A549 (cell line): Measurements from ENCODE around the gene WNT7B. TPM values are rescaled to one million over a fixed set of nuclear protein-coding genes. Genes with fewer than 3 reads are reported as not detected.

Experiments
- ATAC-seq, 2 experiments: fragments of 200-7000 bp in 1 of 2; fragments of >200 bp in 1 of 2; cut with Nextera tagmentation in 1 of 2; cut with Tn5 transposase in 1 of 2; 3 replicates each; pipeline versions ENCODE4 v1.8.0 to v1.9.1; 2018 to 2020; ENCODE audit warnings: mild to moderate bottlenecking in 1 of 2, moderate library complexity in 1 of 2
- CTCF ChIA-PET: fragments of 300-600 bp; sonication (Branson Sonifier 250); formaldehyde crosslinking; extraction: SDS; loops from one replicate; lab custom pipeline; 2021; ENCODE audit warnings: antibody characterized with exemption, inconsistent platforms; lab: Yijun Ruan, JAX
- POLR2A ChIA-PET: fragments of 350-600 bp; formaldehyde crosslinking; extraction: SDS; loops from one replicate; lab custom pipeline; 2021; ENCODE audit warnings: antibody characterized with exemption, inconsistent platforms; lab: Yijun Ruan, JAX
- DNase-seq, 2 experiments: peaks; one replicate each; pipeline versions ENCODE4 v3.0.0 to v3.0.0-alpha.2; 2011 to 2016; ENCODE audit warnings: low read depth in 1 of 2, low spot score in 1 of 2
- FAIRE-seq: peaks from 2 replicates; lab custom pipeline; 2011; peaks lifted over from hg19 to GRCh38; lab: Jason Lieb, UNC
- H3K27ac ChIP-seq, 2 experiments: fragments of >200 bp; sonication (Bioruptor Twin); formaldehyde crosslinking; 3 replicates each; pipeline ENCODE4 v1.5.1; 2016 to 2017
- H3K4me1 ChIP-seq: fragments of >200 bp; sonication (Bioruptor Twin); formaldehyde crosslinking; 3 replicates; pipeline ENCODE4 v1.6.1; 2016
- H3K4me2 ChIP-seq: fragments of >200 bp; sonication (Bioruptor Twin); formaldehyde crosslinking; 3 replicates; pipeline ENCODE4 v1.6.1; 2016
- H3K4me3 ChIP-seq: fragments of >200 bp; sonication (Bioruptor Twin); formaldehyde crosslinking; 3 replicates; pipeline ENCODE4 v1.5.1; 2016
- H3K9me3 ChIP-seq: fragments of >200 bp; sonication (Bioruptor Twin); formaldehyde crosslinking; 3 replicates; pipeline ENCODE4 v1.6.1; 2016
- BCL3 ChIP-seq: fragments of >200 bp; sonication (Bioruptor Twin); formaldehyde crosslinking; IDR thresholded peaks from 3 replicates; pipeline ENCODE4 v1.6.1; 2016
- CBX8 ChIP-seq: fragments of 200-600 bp; sonication (generic); IDR thresholded peaks from 2 replicates; pipeline ENCODE4 v1.6.1; 2016
- CHD4 ChIP-seq: fragments of 200-600 bp; sonication (generic); IDR thresholded peaks from 2 replicates; pipeline ENCODE4 v1.6.1; 2016; ENCODE audit warnings: antibody characterized with exemption, mild to moderate bottlenecking, borderline replicate concordance
- EHMT2 ChIP-seq: fragments of 200-600 bp; sonication (generic); IDR thresholded peaks from 2 replicates; pipeline ENCODE4 v1.6.1; 2016; ENCODE audit warnings: antibody characterized with exemption, low read depth, mild to moderate bottlenecking, moderate library complexity
- ELK1 ChIP-seq: fragments of 150-350 bp; IDR thresholded peaks from 2 replicates; pipeline ENCODE4 v1.6.1; 2014; ENCODE audit warnings: low read depth, mild to moderate bottlenecking, low read length
- EP300 ChIP-seq, 2 experiments: fragments of >200 bp; sonication (Bioruptor Twin); formaldehyde crosslinking; IDR thresholded peaks; 2 replicates in 1 of 2; 3 replicates in 1 of 2; pipeline ENCODE4 v1.6.1; 2016 to 2017
- ESRRA ChIP-seq: fragments of 150-350 bp; IDR thresholded peaks from 2 replicates; pipeline ENCODE4 v1.6.1; 2014; ENCODE audit warnings: mild to moderate bottlenecking, low read length, borderline replicate concordance
- FOXS1 ChIP-seq: fragments of 250-450 bp; sonication (Bioruptor Pico); IDR thresholded peaks from 2 replicates; pipeline ENCODE4 v1.5.0; 2020; ENCODE audit warnings: mild to moderate bottlenecking, moderate library complexity
- HES2 ChIP-seq: fragments of >200 bp; sonication (Bioruptor Twin); formaldehyde crosslinking; IDR thresholded peaks from 2 replicates; pipeline ENCODE4 v1.6.1; 2016
- HOXA7 ChIP-seq: fragments of 250-450 bp; sonication (Bioruptor Pico); IDR thresholded peaks from 2 replicates; pipeline ENCODE4 v1.5.0; 2020; ENCODE audit warnings: mild to moderate bottlenecking, moderate library complexity
- HOXB13 ChIP-seq: fragments of 250-450 bp; sonication (Bioruptor Pico); IDR thresholded peaks from 2 replicates; pipeline ENCODE4 v1.5.0; 2020; ENCODE audit warnings: low read depth, mild to moderate bottlenecking, moderate library complexity
- JUNB ChIP-seq: fragments of >200 bp; sonication (Bioruptor Twin); formaldehyde crosslinking; IDR thresholded peaks from 2 replicates; pipeline ENCODE4 v1.6.1; 2016
- KDM5A ChIP-seq: fragments of 200-600 bp; sonication (generic); IDR thresholded peaks from 2 replicates; pipeline ENCODE4 v1.6.1; 2016; ENCODE audit warnings: antibody characterized with exemption, mild to moderate bottlenecking
- MAFK ChIP-seq: fragments of 450-650 bp; IDR thresholded peaks from 2 replicates; pipeline ENCODE4 v1.6.1; 2014; ENCODE audit not compliant: partially characterized antibody
- MAZ ChIP-seq: fragments of 150-350 bp; IDR thresholded peaks from 2 replicates; pipeline ENCODE4 v1.6.1; 2014; ENCODE audit warnings: antibody characterized with exemption, low read depth, low read length, borderline replicate concordance
- NR3C1 ChIP-seq: fragments of >200 bp; sonication (Bioruptor Twin); formaldehyde crosslinking; IDR thresholded peaks from 3 replicates; pipeline ENCODE4 v1.6.1; 2017
- RAD21 ChIP-seq, 2 experiments: fragments of >200 bp in 1 of 2; sonication (Bioruptor Twin) in 1 of 2; formaldehyde crosslinking in 1 of 2; IDR thresholded peaks in 1 of 2; conservative IDR thresholded peaks in 1 of 2; 2 replicates in 1 of 2; 3 replicates in 1 of 2; pipeline ENCODE4 v1.6.1; 2012 to 2018; ENCODE audit warnings: inconsistent platforms in 1 of 2
- RCOR1 ChIP-seq: fragments of 150-350 bp; IDR thresholded peaks from 2 replicates; pipeline ENCODE4 v1.6.1; 2014; ENCODE audit warnings: antibody characterized with exemption, low read length, low read depth
- TP53 ChIP-seq: fragments of 250-450 bp; sonication (Bioruptor Pico); IDR thresholded peaks from 2 replicates; pipeline ENCODE4 v1.5.0; 2021; ENCODE audit warnings: mild to moderate bottlenecking, moderate library complexity
- ZFP36 ChIP-seq: fragments of 450-650 bp; IDR thresholded peaks from 2 replicates; pipeline ENCODE4 v1.6.1; 2014; ENCODE audit warnings: borderline replicate concordance; ENCODE audit not compliant: partially characterized antibody
- ZNF302 ChIP-seq: fragments of 250-450 bp; sonication (Bioruptor Pico); IDR thresholded peaks from 2 replicates; pipeline ENCODE4 v1.9.0; 2021; ENCODE audit warnings: inconsistent platforms, mild to moderate bottlenecking, moderate library complexity
- WGBS: methylation state at CpG from one replicate; pipeline ENCODE4 v1.1.6; 2017; ENCODE audit errors: missing lambda C conversion rate; 5-methylcytosine and 5-hydroxymethylcytosine counted together
- polyA plus RNA-seq, 4 experiments: library from polyadenylated mRNA; depleted of rRNA in 3 of 4; stranded (reverse); fragments of >200 nt; fragmentation: RNase III in 1 of 4; extraction: RNeasy Plus Mini Kit Qiagen cat#74134 plus additional on column Dnase treatment in 1 of 4; gene quantifications; 2 replicates in 3 of 4; 3 replicates in 1 of 4; pipeline ENCODE4 v1.2.3, GENCODE V29; 2011 to 2017

Gene WNT7B
- polyA plus RNA-seq, 2 of the 4 experiments (the other 2 are of a cell fraction): 16.9 to 80.8 TPM

- CTCF ChIA-PET: interaction anchor here (4.5 kb wide), 1 partner anchor 44 kb away, joined by 23 read pairs; no protein-coding TSS in a partner anchor
- Histone ChIP-seq H3K9me3 (no peaks in the 10 kb centered on the region), H3K4me2 (no peak overlapping the region), H3K4me3 (no peak overlapping the region), H3K4me1 (peaks cover 38% of the 10 kb centered on the region), H3K27ac (peak overlapping the region in 1 of 2 experiments; percentile 29; a peak in 2 of 6 replicates)
- WGBS: 92% methylated on average over 15 of the region's 15 CpGs
- ATAC-seq: no peak
- DNase-seq: no peak
- FAIRE-seq: no peak
- TF ChIP-seq ELK1 (no peak), RAD21 (conservative IDR thresholded peaks at IDR 0.05 in 1 of 2, IDR thresholded peaks at IDR 0.05 in 1 of 2) (no peak), FOXS1 (CRISPR knock-in tag) (no peak), CBX8 (no peak), JUNB (no peak), ZFP36 (no peak), ESRRA (no peak), BCL3 (no peak), EP300 (IDR thresholded peaks at IDR 0.05) (no peak), NR3C1 (no peak), RCOR1 (no peak), ZNF302 (CRISPR knock-in tag) (no peak), HOXB13 (CRISPR knock-in tag) (no peak), MAFK (no peak)
- POLR2A ChIA-PET: no interaction called here
Measured at GRCh38 chr22:45907378-45907777, 69.6 kb downstream of the WNT7B start.

GRCh38 chr22:45906946-45907345, 70.0 kb downstream of the WNT7B start:
- CTCF ChIA-PET: interaction anchor here (2.0 to 4.5 kb wide), 2 partner anchors 44 to 262 kb away, joined by 7 to 23 read pairs; no protein-coding TSS in a partner anchor
- no peaks in the 10 kb centered on the region for H3K9me3 ChIP-seq
- TF ChIP-seq ZFP36 (peak; percentile 76), TP53 (no peak)

GRCh38 chr22:45905924-45906865, 70.8 kb downstream of the WNT7B start:
- DNase-seq (no peak), FAIRE-seq (no peak), ATAC-seq (no peak)
- POLR2A ChIA-PET: no interaction called here
- peaks cover 28% of the 10 kb centered on the region for H3K4me1 ChIP-seq
- H3K9me3 ChIP-seq: no peaks in the 10 kb centered on the region
- WGBS: 86% methylated on average over 15 of the region's 33 CpGs
- H3K4me2 ChIP-seq: no peak overlapping the region
- TF ChIP-seq CHD4 (no peak), KDM5A (no peak), HES2 (no peak), ZNF302 (CRISPR knock-in tag) (no peak), HOXA7 (CRISPR knock-in tag) (no peak), HOXB13 (CRISPR knock-in tag) (no peak), CBX8 (no peak), MAFK (no peak), MAZ (no peak), EHMT2 (no peak)
- peak overlapping the region in 1 of 2 experiments; percentile 63; a peak in 3 of 6 replicates for H3K27ac ChIP-seq
- CTCF ChIA-PET: interaction anchor here (0.8 to 4.5 kb wide), 4 partner anchors 43 to 329 kb away, joined by 3 to 23 read pairs (median 6); no protein-coding TSS in a partner anchor
- no peak overlapping the region for H3K4me3 ChIP-seq

More at GRCh38 chr22:45906946-45907345, 70.0 kb downstream of the WNT7B start:
- 94% methylated on average over 6 of the region's 13 CpGs for WGBS
- no peak overlapping the region for H3K4me2 ChIP-seq
- POLR2A ChIA-PET: no interaction called here
- DNase-seq: no peak
- H3K4me1 ChIP-seq: peaks cover 34% of the 10 kb centered on the region
- no peak overlapping the region for H3K4me3 ChIP-seq
- no peak for FAIRE-seq
- ATAC-seq: no peak
- H3K27ac ChIP-seq: peak overlapping the region in 1 of 2 experiments; percentile 5; a peak in 2 of 6 replicates
